Epithelial cell of proximal tubule (primary cell): Measurements from ENCODE around the gene BTD. TPM values are rescaled to one million over a fixed set of nuclear protein-coding genes. Genes with fewer than 3 reads are reported as not detected.

ENCODE experiments used
- DNase-seq: peaks from one replicate; pipeline ENCODE4 v3.0.0-alpha.2; 2011; ENCODE audit warnings: low read depth
- H3K4me3 ChIP-seq: 2 replicates; pipeline ENCODE4 v1.5.1; 2011; ENCODE audit warnings: low read depth, mild to moderate bottlenecking, low read length
- total RNA-seq: library from RNA; depleted of rRNA; stranded (reverse); fragments of >200 nt; gene quantifications from 2 replicates; pipeline ENCODE4 v1.2.3, GENCODE V29; 2015
- TF ChIP-seq, protein P1 (sequence below): conservative IDR thresholded peaks from 2 replicates; pipeline ENCODE4 v1.5.1; 2012; ENCODE audit warnings: low read depth, mild to moderate bottlenecking, low read length

BTD gene
- total RNA-seq, 1 donor from 2014 or later = 16.0 TPM

DNA sequence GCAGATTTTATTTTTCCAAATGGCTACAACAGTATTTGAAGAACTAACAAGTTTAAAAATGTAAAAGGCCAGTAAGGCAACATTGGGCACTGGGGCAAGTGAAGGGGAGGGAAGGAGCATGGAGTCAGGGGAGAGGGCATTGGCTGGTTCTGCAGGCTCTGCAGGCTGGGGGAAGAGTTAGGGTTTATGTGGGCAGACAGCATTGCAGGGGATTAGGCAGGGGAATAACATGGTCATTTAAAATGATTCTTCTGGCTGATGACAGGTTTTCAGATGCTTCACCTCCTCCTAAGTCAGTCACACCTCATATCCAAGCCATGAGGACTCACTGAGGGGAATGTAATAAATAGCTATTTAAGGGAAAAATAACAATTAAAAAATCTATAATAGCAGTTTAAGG lies 52.6 kb downstream of the BTD start:
- no peak for DNase-seq

DNA sequence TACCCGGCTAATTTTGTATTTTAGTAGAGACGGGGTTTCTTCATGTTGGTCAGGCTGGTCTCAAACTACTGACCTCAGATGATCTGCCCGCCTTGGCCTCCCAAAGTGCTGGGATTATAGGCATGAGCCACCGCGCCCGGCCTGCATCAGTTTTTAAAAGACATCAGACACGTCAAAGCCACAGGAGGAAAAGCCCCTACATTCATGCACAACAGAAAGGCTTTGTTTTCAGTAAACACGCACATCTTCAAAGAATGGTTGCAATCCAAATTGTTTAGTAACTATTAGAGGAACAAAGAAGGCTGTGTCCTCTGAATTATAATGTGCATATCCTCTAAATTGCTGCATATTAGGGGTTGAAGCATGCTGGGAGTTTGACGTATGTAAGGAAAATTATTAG lies 53.3 kb downstream of the BTD start:
- H3K4me3 ChIP-seq = no peak overlapping the region
- no peak for DNase-seq
- TF ChIP-seq, protein P1, sequence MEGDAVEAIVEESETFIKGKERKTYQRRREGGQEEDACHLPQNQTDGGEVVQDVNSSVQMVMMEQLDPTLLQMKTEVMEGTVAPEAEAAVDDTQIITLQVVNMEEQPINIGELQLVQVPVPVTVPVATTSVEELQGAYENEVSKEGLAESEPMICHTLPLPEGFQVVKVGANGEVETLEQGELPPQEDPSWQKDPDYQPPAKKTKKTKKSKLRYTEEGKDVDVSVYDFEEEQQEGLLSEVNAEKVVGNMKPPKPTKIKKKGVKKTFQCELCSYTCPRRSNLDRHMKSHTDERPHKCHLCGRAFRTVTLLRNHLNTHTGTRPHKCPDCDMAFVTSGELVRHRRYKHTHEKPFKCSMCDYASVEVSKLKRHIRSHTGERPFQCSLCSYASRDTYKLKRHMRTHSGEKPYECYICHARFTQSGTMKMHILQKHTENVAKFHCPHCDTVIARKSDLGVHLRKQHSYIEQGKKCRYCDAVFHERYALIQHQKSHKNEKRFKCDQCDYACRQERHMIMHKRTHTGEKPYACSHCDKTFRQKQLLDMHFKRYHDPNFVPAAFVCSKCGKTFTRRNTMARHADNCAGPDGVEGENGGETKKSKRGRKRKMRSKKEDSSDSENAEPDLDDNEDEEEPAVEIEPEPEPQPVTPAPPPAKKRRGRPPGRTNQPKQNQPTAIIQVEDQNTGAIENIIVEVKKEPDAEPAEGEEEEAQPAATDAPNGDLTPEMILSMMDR = no peak

More for the DNA sequence above, 52.6 kb downstream of the BTD start:
- H3K4me3 ChIP-seq = no peak overlapping the region
- TF ChIP-seq, protein P1 = no peak

DNA sequence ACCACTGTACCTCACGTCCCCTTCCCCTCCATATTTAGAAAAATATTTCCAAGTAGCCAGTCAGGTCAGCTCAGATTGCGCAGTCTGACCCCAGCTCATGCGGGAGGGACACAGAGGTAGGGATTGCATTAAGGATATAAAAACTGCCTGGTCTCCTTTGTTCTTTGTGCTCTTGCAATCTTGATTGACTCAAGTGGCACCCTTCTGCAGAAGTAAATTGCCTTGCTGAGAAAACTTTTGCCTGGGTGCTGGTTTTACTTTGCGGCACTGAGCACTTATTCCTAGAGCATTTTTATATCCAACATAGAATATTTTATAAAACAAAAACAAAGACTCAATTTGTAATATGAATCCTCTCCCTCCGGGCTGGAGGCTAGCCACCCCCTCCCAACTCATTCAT lies 54.8 kb downstream of the BTD start:
- no peak overlapping the region for H3K4me3 ChIP-seq
- TF ChIP-seq, protein P1 = no peak
- no peak for DNase-seq

DNA sequence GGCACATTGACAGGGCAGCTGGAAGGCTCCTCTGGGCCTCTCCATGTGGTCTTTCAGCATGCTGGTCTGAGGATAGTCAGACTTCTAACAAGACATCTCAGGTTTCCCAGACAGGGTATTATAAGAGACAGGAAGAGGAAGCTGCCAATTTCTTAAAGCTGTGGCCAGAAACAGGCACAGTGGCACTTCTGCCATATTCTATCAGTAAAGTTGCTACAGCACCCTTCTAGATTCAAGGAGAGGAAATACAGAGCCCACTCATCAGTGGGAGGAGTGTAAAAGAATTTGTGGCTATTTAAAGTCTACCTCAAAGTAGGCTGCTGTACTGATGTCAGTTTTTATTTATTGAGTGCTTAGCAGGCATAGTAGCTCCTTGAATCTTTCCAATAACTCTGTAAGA lies 55.5 kb downstream of the BTD start:
- TF ChIP-seq, protein P1 = no peak
- H3K4me3 ChIP-seq = no peak overlapping the region
- no peak for DNase-seq

DNA sequence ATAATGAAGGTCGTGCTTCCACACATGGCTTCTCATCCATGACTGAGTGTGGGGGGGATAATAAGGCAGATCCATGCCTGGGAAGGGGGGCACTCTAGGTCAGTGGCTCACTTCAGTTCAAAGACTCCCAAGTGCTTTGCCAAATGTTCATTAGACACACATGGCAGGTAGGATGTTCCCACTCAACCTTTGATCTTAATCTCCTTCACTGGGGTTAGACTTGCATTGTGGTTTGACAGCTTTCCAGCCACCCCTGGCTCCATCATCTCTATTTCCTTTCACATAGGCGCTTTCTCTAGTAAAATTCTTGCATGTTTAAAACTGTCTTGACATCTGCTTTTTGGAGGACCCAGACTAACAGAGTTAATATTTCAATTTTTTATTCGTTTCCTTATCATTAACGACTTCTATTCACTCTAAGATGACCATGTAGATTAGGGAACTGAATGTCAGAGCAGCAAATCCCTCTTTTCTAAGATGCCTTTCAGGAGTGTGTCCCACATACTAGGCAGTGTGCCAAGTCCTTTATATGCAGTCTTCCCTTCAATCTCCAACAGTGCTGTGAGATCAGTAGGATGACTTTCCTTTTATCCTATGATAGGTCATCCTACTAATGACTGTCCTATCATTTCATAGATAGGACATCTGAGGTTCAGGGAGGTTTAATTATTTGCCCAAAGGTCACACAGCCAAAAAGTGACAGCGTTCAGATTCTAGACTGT lies 57.9 kb downstream of the BTD start:
- H3K4me3 ChIP-seq = no peak overlapping the region
- TF ChIP-seq, protein P1 = no peak
- no peak for DNase-seq

DNA sequence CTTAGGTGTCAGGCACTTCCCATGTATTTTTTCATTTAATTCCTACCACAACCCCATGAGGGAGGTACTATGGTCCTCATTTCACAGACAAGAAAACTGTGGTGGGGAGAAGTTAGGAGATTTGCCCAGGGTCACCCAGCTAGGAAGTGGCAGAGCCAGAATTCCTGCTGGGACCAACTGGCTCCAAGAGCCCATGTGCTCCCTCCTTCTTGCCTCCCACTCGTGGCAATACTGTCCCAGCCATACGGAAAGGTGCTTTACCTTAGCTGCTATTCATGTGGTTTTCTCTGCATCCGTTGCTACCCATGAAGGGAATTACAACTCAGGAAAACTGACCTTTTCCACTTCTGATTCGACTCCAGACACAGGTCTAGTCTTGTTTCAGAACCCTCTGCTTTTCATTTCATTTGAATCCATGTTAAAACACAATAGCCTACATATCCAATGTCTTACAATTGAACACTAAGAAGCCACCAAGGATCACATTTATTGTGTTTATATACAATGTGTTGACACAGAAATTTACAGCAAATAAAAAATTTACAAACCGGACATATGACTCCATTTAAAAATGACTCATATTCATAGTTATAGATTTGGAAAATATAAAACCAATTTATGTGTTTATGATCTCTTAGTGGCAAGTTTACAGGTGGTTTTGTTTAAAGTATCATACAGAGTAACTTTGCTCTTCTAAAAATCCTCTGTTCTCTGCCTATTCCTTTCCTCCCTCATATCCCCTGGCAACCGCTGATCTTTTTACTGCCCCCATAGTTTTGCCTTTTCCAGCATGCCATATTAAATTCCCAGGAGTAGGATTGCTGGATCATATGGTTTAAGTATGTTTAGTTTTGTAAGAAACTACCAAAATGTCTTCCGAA lies 58.8 kb downstream of the BTD start:
- TF ChIP-seq, protein P1 = no peak
- H3K4me3 ChIP-seq = no peak overlapping the region
- no peak for DNase-seq
